ENCODE results near the gene C1QTNF8. TPM values are rescaled to one million over a fixed set of nuclear protein-coding genes. Genes with fewer than 3 reads are reported as not detected.
"Not testable (repeated sequence)": the region's sequence is repeated elsewhere in the genome, so short reads cannot be mapped to it uniquely, and the experiment has no call there.

The C1QTNF8 gene
- total RNA-seq, 1 experiment from 2014 or later = not detected

- intact Hi-C loops (cut with micrococcal nuclease; ENCODE audit: unreplicated experiment) = no loop called here
- no peak for TF ChIP-seq CTCF (IDR thresholded peaks at IDR 0.05; ENCODE audit: unreplicated experiment)
- H3K9me3 Mint-ChIP-seq (ENCODE audit: low read depth, unreplicated experiment) = peaks cover 2% of the 10 kb centered on the region
- H3K27me3 Mint-ChIP-seq (ENCODE audit: unreplicated experiment) = peaks cover 86% of the 10 kb centered on the region
- H3K4me3 Mint-ChIP-seq (ENCODE audit: low read depth, unreplicated experiment) = no peak overlapping the region
- no TSS peak for BruUV-seq (replicated peaks)
- H3K4me1 Mint-ChIP-seq (ENCODE audit: low read depth, unreplicated experiment) = no peaks in the 10 kb centered on the region
- no peak overlapping the region for H3K27ac Mint-ChIP-seq (ENCODE audit: unreplicated experiment)
- peaks cover 5% of the 10 kb centered on the region for H3K36me3 Mint-ChIP-seq (ENCODE audit: insufficient read depth, unreplicated experiment)
- no peak for DNase-seq
- CTCF ChIA-PET = no interaction called here
Observed at GRCh38 chr16:1094124-1094479, 1.9 kb downstream of the C1QTNF8 start.

GRCh38 chr16:1093284-1094123, 2.5 kb downstream of the C1QTNF8 start:
- CTCF ChIA-PET = no interaction called here
- H3K27me3 Mint-ChIP-seq (ENCODE audit: unreplicated experiment) = peaks cover 86% of the 10 kb centered on the region
- peaks cover 2% of the 10 kb centered on the region for H3K9me3 Mint-ChIP-seq (ENCODE audit: low read depth, unreplicated experiment)
- no peak overlapping the region for H3K27ac Mint-ChIP-seq (ENCODE audit: unreplicated experiment)
- no peaks in the 10 kb centered on the region for H3K4me1 Mint-ChIP-seq (ENCODE audit: low read depth, unreplicated experiment)
- no peak overlapping the region for H3K4me3 Mint-ChIP-seq (ENCODE audit: low read depth, unreplicated experiment)
- intact Hi-C loops (cut with micrococcal nuclease; ENCODE audit: unreplicated experiment) = no loop called here
- DNase-seq = no peak
- peaks cover 5% of the 10 kb centered on the region for H3K36me3 Mint-ChIP-seq (ENCODE audit: insufficient read depth, unreplicated experiment)
- TF ChIP-seq CTCF (IDR thresholded peaks at IDR 0.05; ENCODE audit: unreplicated experiment) = no peak
- no TSS peak for BruUV-seq (replicated peaks)

- CTCF ChIA-PET; H3K4me3 Mint-ChIP-seq (ENCODE audit: low read depth, unreplicated experiment); DNase-seq; H3K36me3 Mint-ChIP-seq (ENCODE audit: insufficient read depth, unreplicated experiment); H3K4me1 Mint-ChIP-seq (ENCODE audit: low read depth, unreplicated experiment); BruUV-seq (replicated peaks); intact Hi-C loops (cut with micrococcal nuclease; ENCODE audit: unreplicated experiment); H3K9me3 Mint-ChIP-seq (ENCODE audit: low read depth, unreplicated experiment); H3K27ac Mint-ChIP-seq (ENCODE audit: unreplicated experiment): not testable (repeated sequence)
- H3K27me3 Mint-ChIP-seq (ENCODE audit: unreplicated experiment) = peaks cover 86% of the 10 kb centered on the region
Observed at GRCh38 chr16:1092685-1093283, 3.3 kb downstream of the C1QTNF8 start.

GRCh38 chr16:1091992-1092552, 4.0 kb downstream of the C1QTNF8 start:
- no peak overlapping the region for H3K4me3 Mint-ChIP-seq (ENCODE audit: low read depth, unreplicated experiment)
- H3K9me3 Mint-ChIP-seq (ENCODE audit: low read depth, unreplicated experiment) = peaks cover 2% of the 10 kb centered on the region
- TF ChIP-seq CTCF (IDR thresholded peaks at IDR 0.05; ENCODE audit: unreplicated experiment) = no peak
- CTCF ChIA-PET = no interaction called here
- peaks cover 10% of the 10 kb centered on the region for H3K36me3 Mint-ChIP-seq (ENCODE audit: insufficient read depth, unreplicated experiment)
- intact Hi-C loops (cut with micrococcal nuclease; ENCODE audit: unreplicated experiment) = no loop called here
- H3K27ac Mint-ChIP-seq (ENCODE audit: unreplicated experiment) = no peak overlapping the region
- peaks cover 86% of the 10 kb centered on the region for H3K27me3 Mint-ChIP-seq (ENCODE audit: unreplicated experiment)
- no peaks in the 10 kb centered on the region for H3K4me1 Mint-ChIP-seq (ENCODE audit: low read depth, unreplicated experiment)
- no TSS peak for BruUV-seq (replicated peaks)
- DNase-seq = no peak
